Ectodermal cell (in vitro differentiated cells): Measurements from ENCODE around the gene SDF2.
A peak's percentile ranks its signal among the peaks of the same experiment; 100 is the strongest.
"Not testable (repeated sequence)": the region's sequence is repeated elsewhere in the genome, so short reads cannot be mapped to it uniquely, and the experiment has no call there.

Experiments
- H3K27ac ChIP-seq: 2 replicates; pipeline ENCODE4 v1.7.0; 2013; ENCODE audit warnings: mild to moderate bottlenecking, low read depth, low read length; ENCODE audit not compliant: insufficient read depth, poor library complexity, severe bottlenecking
- H3K27me3 ChIP-seq: 2 replicates; pipeline ENCODE4 v1.7.0; 2013; ENCODE audit warnings: mild to moderate bottlenecking, low read length; ENCODE audit not compliant: insufficient read depth, control insufficient read depth, poor library complexity, severe bottlenecking
- H3K36me3 ChIP-seq: one replicate; pipeline ENCODE4 v1.7.0; 2013; ENCODE audit warnings: low read length; ENCODE audit not compliant: control insufficient read depth, insufficient read depth
- H3K4me1 ChIP-seq: one replicate; pipeline ENCODE4 v1.7.0; 2013; ENCODE audit warnings: low read length; ENCODE audit not compliant: control insufficient read depth, insufficient read depth
- H3K4me3 ChIP-seq: 2 replicates; pipeline ENCODE4 v1.7.0; 2013; ENCODE audit warnings: low read depth, low read length, control low read depth; ENCODE audit not compliant: insufficient read depth
- H3K9me3 ChIP-seq: 2 replicates; pipeline ENCODE4 v1.7.0; 2013; ENCODE audit warnings: mild to moderate bottlenecking, low read length, moderate library complexity; ENCODE audit not compliant: control insufficient read depth
- WGBS, 2 experiments: methylation state at CpG; one replicate each; pipeline ENCODE4 v1.1.7; 2013; ENCODE audit warnings: missing lambda C conversion rate in 2 of 2; 5-methylcytosine and 5-hydroxymethylcytosine counted together

The SDF2 gene

GRCh38 chr17:28612936-28613872 is 48.5 kb downstream of the SDF2 start:
- 87 to 90% methylated on average over 6 of the region's 6 CpGs for WGBS, 2 experiments
- Histone ChIP-seq H3K27me3 (no peaks in the 10 kb centered on the region), H3K4me1 (no peaks in the 10 kb centered on the region), H3K9me3 (no peaks in the 10 kb centered on the region), H3K27ac (no peak overlapping the region), H3K4me3 (no peak overlapping the region), H3K36me3 (peaks cover 35% of the 10 kb centered on the region)

- 92 to 98% methylated on average over 2 of the region's 2 CpGs for WGBS, 2 experiments
- Histone ChIP-seq H3K27ac (no peak overlapping the region), H3K9me3 (no peaks in the 10 kb centered on the region), H3K4me1 (no peaks in the 10 kb centered on the region), H3K4me3 (no peak overlapping the region), H3K27me3 (no peaks in the 10 kb centered on the region), H3K36me3 (peaks cover 30% of the 10 kb centered on the region)
These were observed 49.2 kb downstream of the SDF2 start for GRCh38 chr17:28612531-28612930.

- Histone ChIP-seq H3K4me3 (no peak overlapping the region), H3K27me3 (no peaks in the 10 kb centered on the region), H3K9me3 (no peaks in the 10 kb centered on the region), H3K36me3 (peaks cover 17% of the 10 kb centered on the region), H3K27ac (no peak overlapping the region), H3K4me1 (no peaks in the 10 kb centered on the region)
- 94 to 95% methylated on average over 8 of the region's 8 CpGs for WGBS, 2 experiments
These were observed 51.3 kb downstream of the SDF2 start for GRCh38 chr17:28610376-28610775.

DNA sequence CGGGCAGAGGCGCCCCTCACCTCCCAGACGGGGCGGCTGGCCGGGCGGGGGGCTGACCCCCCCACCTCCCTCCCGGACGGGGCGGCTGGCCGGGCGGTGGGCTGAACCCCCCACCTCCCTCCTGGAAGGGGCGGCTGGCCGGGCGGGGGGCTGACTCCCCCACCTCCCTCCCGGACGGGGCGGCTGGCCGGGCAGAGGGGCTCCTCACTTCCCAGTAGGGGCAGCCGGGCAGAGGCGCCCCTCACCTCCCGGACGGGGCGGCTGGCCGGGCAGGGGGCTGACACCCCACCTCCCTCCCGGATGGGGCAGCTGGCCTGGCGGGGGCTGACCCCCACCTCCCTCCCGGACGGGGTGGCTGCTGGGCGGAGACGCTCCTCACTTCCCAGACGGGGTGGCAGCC is 57.7 kb downstream of the SDF2 start:
- not testable (repeated sequence) for H3K4me1 ChIP-seq, H3K27me3 ChIP-seq, H3K27ac ChIP-seq, H3K36me3 ChIP-seq, H3K9me3 ChIP-seq, H3K4me3 ChIP-seq
- WGBS, 2 experiments, result 92 to 98% methylated on average over 15 to 29 of the region's 31 CpGs

DNA sequence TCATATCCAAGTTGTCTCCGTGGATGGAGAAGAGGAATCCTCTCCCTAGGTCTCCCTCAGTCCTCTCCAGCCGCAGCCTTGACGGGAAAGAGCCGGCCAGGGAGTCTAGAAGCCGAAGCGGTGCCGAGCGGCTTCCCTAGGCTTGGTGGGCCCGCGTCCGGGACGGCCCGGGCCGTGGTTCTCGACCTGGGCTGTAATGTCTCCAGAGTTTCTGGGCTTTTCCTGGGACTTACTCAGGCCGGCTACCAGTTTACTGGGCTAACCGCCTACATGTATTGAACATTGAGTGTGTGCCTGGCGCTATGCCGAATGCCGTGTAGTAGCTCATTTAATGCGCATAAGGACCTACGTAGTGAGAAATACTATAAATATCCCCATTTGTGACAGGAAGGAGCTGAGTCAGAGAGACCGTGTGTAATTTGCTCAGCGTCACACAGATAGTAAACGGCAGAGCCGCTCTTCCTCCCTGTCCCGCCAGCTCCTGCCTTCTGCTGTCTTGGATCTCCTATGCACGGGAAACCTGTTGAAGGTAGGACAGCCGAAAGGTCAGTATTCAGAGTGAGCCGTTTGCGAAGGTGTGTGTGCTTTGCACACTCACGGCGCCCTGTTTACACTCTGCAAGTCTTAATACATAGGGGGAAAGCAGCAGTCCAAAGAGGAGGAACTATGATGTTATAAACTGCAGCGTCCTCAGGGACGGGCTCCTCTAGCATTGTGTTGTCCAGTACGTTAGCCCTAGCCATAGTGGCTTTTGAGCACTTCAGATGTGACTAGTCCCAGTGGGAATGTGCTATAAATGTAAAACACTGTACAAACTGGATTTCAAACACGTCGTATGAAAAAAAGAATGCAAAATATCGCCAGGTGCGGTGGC is 62.2 kb downstream of the SDF2 start:
- peaks cover 10% of the 10 kb centered on the region for H3K27me3 ChIP-seq
- H3K4me1 ChIP-seq, result peaks cover 6% of the 10 kb centered on the region
- H3K27ac ChIP-seq, result no peak overlapping the region
- WGBS, 2 experiments, result 32 to 37% methylated on average over 40 of the region's 40 CpGs
- H3K9me3 ChIP-seq, result no peaks in the 10 kb centered on the region
- peak overlapping the region; percentile 87 for H3K4me3 ChIP-seq
- H3K36me3 ChIP-seq, result peaks cover 9% of the 10 kb centered on the region

- Histone ChIP-seq H3K4me1 (peaks cover 6% of the 10 kb centered on the region), H3K27ac (peak within 1 kb of the TSS; percentile 27), H3K9me3 (no peaks in the 10 kb centered on the region), H3K36me3 (peaks cover 10% of the 10 kb centered on the region), H3K4me3 (peak within 1 kb of the TSS; percentile 87), H3K27me3 (peaks cover 10% of the 10 kb centered on the region)
- 0% methylated on average over 44 of the region's 44 CpGs for WGBS, 2 experiments
These were observed 62.9 kb downstream of the SDF2 start, which contains the start of gene SPAG5 for GRCh38 chr17:28598799-28599310. TSS of gene SPAG5 (minus strand) at chr17:28599025. CDS start at chr17:28598946, 79 bp downstream.

DNA sequence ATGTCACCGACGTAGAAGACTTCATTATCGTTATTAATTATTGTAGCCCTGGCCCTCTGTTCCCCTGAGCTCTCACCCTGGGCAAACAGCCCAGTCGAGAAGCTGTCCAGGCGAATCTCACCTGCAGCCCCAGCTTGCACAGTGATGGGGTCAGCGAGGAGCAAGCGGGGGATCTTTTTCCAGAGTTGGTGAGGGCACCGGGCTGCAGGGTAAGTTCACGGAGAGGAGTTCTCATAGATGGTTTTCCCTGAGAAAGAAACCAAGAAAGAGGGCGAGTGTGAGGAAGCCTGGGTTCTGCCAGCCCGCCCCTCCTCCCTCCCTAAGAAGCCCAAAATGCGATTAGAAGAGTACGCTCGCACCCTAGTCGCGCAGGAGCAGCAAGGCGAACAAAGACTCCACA is 63.3 kb downstream of the SDF2 start:
- no peaks in the 10 kb centered on the region for H3K9me3 ChIP-seq
- 5 to 6% methylated on average over 17 of the region's 17 CpGs for WGBS, 2 experiments
- peaks cover 10% of the 10 kb centered on the region for H3K27me3 ChIP-seq
- H3K36me3 ChIP-seq, result peaks cover 10% of the 10 kb centered on the region
- H3K4me1 ChIP-seq, result peaks cover 6% of the 10 kb centered on the region
- H3K27ac ChIP-seq, result peak overlapping the region; percentile 27
- peak overlapping the region; percentile 87 for H3K4me3 ChIP-seq
